Caco-2 (cell line): Measurements from ENCODE around the gene ATF2. TPM values are rescaled to one million over a fixed set of nuclear protein-coding genes. Genes with fewer than 3 reads are reported as not detected.
A peak's percentile ranks its signal among the peaks of the same experiment; 100 is the strongest.

Source experiments
- Bru-seq: library from RNA; stranded (reverse); fragments of 400-500 nt; gene quantifications from one replicate; lab custom pipeline; 2021; lab: Mats Ljungman, UMichigan
- BruChase-seq, 2 experiments: library from RNA; stranded (reverse); fragments of 400-500 nt; gene quantifications; one replicate each; lab custom pipeline; 2021; lab: Mats Ljungman, UMichigan
- BruUV-seq: library from RNA; stranded (reverse); fragments of 400-500 nt; replicated peaks from 2 replicates; lab custom pipeline; 2021; lab: Mats Ljungman, UMichigan
- CTCF ChIA-PET: fragments of 300-600 bp; sonication (Branson Sonifier 250); formaldehyde crosslinking; loops from one replicate; lab custom pipeline; 2022; ENCODE audit warnings: antibody characterized with exemption; lab: Charles Lee
- POLR2A ChIA-PET: fragments of 300-600 bp; sonication (Branson Sonifier 250); formaldehyde crosslinking; loops from one replicate; lab custom pipeline; 2022; ENCODE audit warnings: antibody characterized with exemption; lab: Charles Lee
- DNase-seq, 2 experiments: peaks; one replicate each; pipeline versions ENCODE4 v3.0.0 to v3.0.0-alpha.2; 2020 to 2022
- H3K27me3 ChIP-seq: replicated peaks from 2 replicates; pipeline ENCODE4 v1.6.0; 2011; ENCODE audit warnings: low read length; ENCODE audit not compliant: control insufficient read depth, insufficient read depth
- H3K36me3 ChIP-seq: 2 replicates; pipeline ENCODE4 v1.5.1; 2011; ENCODE audit warnings: low read length; ENCODE audit not compliant: control insufficient read depth, insufficient read depth
- H3K4me1 ChIP-seq: fragments of 250-450 bp; sonication (Bioruptor Pico); 2 replicates; pipeline ENCODE4 v1.5.1; 2020; ENCODE audit warnings: mild to moderate bottlenecking
- H3K4me3 ChIP-seq: 2 replicates; pipeline ENCODE4 v1.5.1; 2011; ENCODE audit warnings: low read depth, mild to moderate bottlenecking, control low read depth, low read length
- H3K9me3 ChIP-seq: fragments of 250-450 bp; sonication (Bioruptor Pico); 2 replicates; pipeline ENCODE4 v1.5.1; 2020; ENCODE audit warnings: mild to moderate bottlenecking, moderate library complexity
- H3K27ac Mint-ChIP-seq: one replicate; pipeline ENCODE4 v1.8.0; 2022; ENCODE audit warnings: mixed read lengths; ENCODE audit not compliant: unreplicated experiment
- H3K27me3 Mint-ChIP-seq: one replicate; pipeline ENCODE4 v1.8.0; 2022; ENCODE audit warnings: mixed read lengths; ENCODE audit not compliant: insufficient read depth, unreplicated experiment
- H3K36me3 Mint-ChIP-seq: one replicate; pipeline ENCODE4 v1.8.0; 2022; ENCODE audit warnings: mild to moderate bottlenecking, mixed read lengths; ENCODE audit not compliant: insufficient read depth, unreplicated experiment
- H3K4me1 Mint-ChIP-seq: one replicate; pipeline ENCODE4 v1.8.0; 2022; ENCODE audit warnings: low read depth, mixed read lengths; ENCODE audit not compliant: unreplicated experiment
- H3K4me3 Mint-ChIP-seq: one replicate; pipeline ENCODE4 v1.8.0; 2022; ENCODE audit warnings: mild to moderate bottlenecking, moderate library complexity, mixed read lengths; ENCODE audit not compliant: unreplicated experiment
- H3K9me3 Mint-ChIP-seq: one replicate; pipeline ENCODE4 v1.8.0; 2022; ENCODE audit warnings: mixed read lengths; ENCODE audit not compliant: unreplicated experiment
- CTCF ChIP-seq, 2 experiments: fragments of 200-600 bp in 1 of 2; IDR thresholded peaks; 1 replicate in 1 of 2; 2 replicates in 1 of 2; pipeline versions ENCODE4 v1.5.1 to v1.8.0; 2011 to 2022; ENCODE audit warnings: antibody characterized with exemption in 1 of 2, control low read depth in 1 of 2, inconsistent platforms in 1 of 2, low read depth in 1 of 2, low read length in 1 of 2, mild to moderate bottlenecking in 1 of 2, moderate library complexity in 1 of 2; ENCODE audit not compliant: insufficient read depth in 1 of 2, severe bottlenecking in 1 of 2, unreplicated experiment in 1 of 2
- intact Hi-C: fragments of 100-400 bp; cut with micrococcal nuclease; formaldehyde crosslinking; loops from one replicate; pipeline ENCODE4 v1.10.0; 2022; ENCODE audit not compliant: unreplicated experiment
- long read RNA-seq: library from polyadenylated mRNA; stranded (forward); transcript quantifications from one replicate; pipeline ENCODE4 v2.0.0, GENCODE V29; 2022
- total RNA-seq: library from RNA; stranded (reverse); gene quantifications from 2 replicates; pipeline ENCODE4 v1.2.3, GENCODE V29; 2022

Gene ATF2
- 44.0 and 47.1 TPM in 2 replicates for total RNA-seq
- Bru-seq, nascent RNA = percentile 86 among the genes with signal in this experiment
- BruChase-seq, experiment 1, labeled RNA remaining after a 2-hour chase = percentile 82 among the genes with signal in this experiment
- percentile 80 among the genes with signal in this experiment for BruChase-seq, experiment 2, labeled RNA remaining after a 6-hour chase
- long read RNA-seq, full-length matches to known transcripts = 37 of 49 reads
- long read RNA-seq, partial matches to known transcripts = 4 of 49 reads
- long read RNA-seq, other reads (novel, unspliced or antisense) = 8 of 49 reads

- TF ChIP-seq CTCF (IDR thresholded peaks at IDR 0.05; ENCODE audit: insufficient read depth in 1 of 2, low read depth in 1 of 2, low read length in 1 of 2, severe bottlenecking in 1 of 2, unreplicated experiment in 1 of 2) = no peak
- H3K36me3 Mint-ChIP-seq = peaks cover 17% of the 10 kb centered on the region
- ChIA-PET POLR2A (interaction anchor here (0.8 to 1.1 kb wide), 2 partner anchors 10 to 18 kb away, joined by 4 to 9 read pairs; no protein-coding TSS in a partner anchor), CTCF (interaction anchor here (0.7 to 0.8 kb wide), 2 partner anchors 83 to 143 kb away, joined by 3 to 4 read pairs; no protein-coding TSS in a partner anchor)
- H3K4me3 Mint-ChIP-seq = peak within 1 kb of the TSS; percentile 98
- DNase-seq = peak; percentile 99 to 100
- H3K27ac Mint-ChIP-seq = peak within 1 kb of the TSS; percentile 99
- TSS peak; percentile 50 for BruUV-seq
- no peaks in the 10 kb centered on the region for H3K9me3 Mint-ChIP-seq
- no peaks in the 10 kb centered on the region for H3K9me3 ChIP-seq
- intact Hi-C loops = loop anchor here (1.0 to 2.0 kb wide), 2 partner anchors 12 to 57 kb away; no protein-coding TSS in a partner anchor
- no peaks in the 10 kb centered on the region for H3K27me3 Mint-ChIP-seq
- no peaks in the 10 kb centered on the region for H3K36me3 ChIP-seq
- H3K4me1 Mint-ChIP-seq = no peaks in the 10 kb centered on the region
- H3K4me1 ChIP-seq = peaks cover 10% of the 10 kb centered on the region
- H3K4me3 ChIP-seq = peak within 1 kb of the TSS; percentile 75
- no peaks in the 10 kb centered on the region for H3K27me3 ChIP-seq
Observed at GRCh38 chr2:175167792-175168563, at the start of gene ATF2. Gene ATF2 (minus strand): TSS chr2:175168203. CDS start chr2:175136443, 31,760 bp downstream.

- Mint-ChIP-seq H3K27ac (no peak overlapping the region), H3K9me3 (no peaks in the 10 kb centered on the region), H3K4me3 (no peak overlapping the region), H3K27me3 (peaks cover 12% of the 10 kb centered on the region), H3K4me1 (peaks cover 7% of the 10 kb centered on the region), H3K36me3 (no peaks in the 10 kb centered on the region)
- H3K9me3 ChIP-seq = no peaks in the 10 kb centered on the region
- no peaks in the 10 kb centered on the region for H3K36me3 ChIP-seq
- BruUV-seq = no TSS peak
- no peaks in the 10 kb centered on the region for H3K4me1 ChIP-seq
- DNase-seq = no peak
- no peaks in the 10 kb centered on the region for H3K27me3 ChIP-seq
- H3K4me3 ChIP-seq = no peak overlapping the region
- intact Hi-C loops = no loop called here
- POLR2A ChIA-PET = no interaction called here
- CTCF ChIA-PET = no interaction called here
- TF ChIP-seq CTCF (IDR thresholded peaks at IDR 0.05; ENCODE audit: insufficient read depth in 1 of 2, low read depth in 1 of 2, low read length in 1 of 2, severe bottlenecking in 1 of 2, unreplicated experiment in 1 of 2) = no peak
Observed at GRCh38 chr2:175207741-175208438, 39.9 kb upstream of the ATF2 start.

- H3K9me3 ChIP-seq = no peaks in the 10 kb centered on the region
- no peak for DNase-seq
- H3K4me3 Mint-ChIP-seq = no peak overlapping the region
- no peaks in the 10 kb centered on the region for H3K4me1 ChIP-seq
- H3K36me3 ChIP-seq = no peaks in the 10 kb centered on the region
- BruUV-seq = no TSS peak
- peaks cover 7% of the 10 kb centered on the region for H3K4me1 Mint-ChIP-seq
- H3K27me3 ChIP-seq = no peaks in the 10 kb centered on the region
- H3K27me3 Mint-ChIP-seq = peaks cover 12% of the 10 kb centered on the region
- no peak for TF ChIP-seq CTCF (IDR thresholded peaks at IDR 0.05; ENCODE audit: insufficient read depth in 1 of 2, low read depth in 1 of 2, low read length in 1 of 2, severe bottlenecking in 1 of 2, unreplicated experiment in 1 of 2)
- H3K27ac Mint-ChIP-seq = no peak overlapping the region
- H3K9me3 Mint-ChIP-seq = no peaks in the 10 kb centered on the region
- intact Hi-C loops = no loop called here
- no peaks in the 10 kb centered on the region for H3K36me3 Mint-ChIP-seq
- ChIA-PET POLR2A (no interaction called here), CTCF (no interaction called here)
- no peak overlapping the region for H3K4me3 ChIP-seq
Observed at GRCh38 chr2:175206866-175207265, 38.9 kb upstream of the ATF2 start.
